Hepatocyte (in vitro differentiated cells): ENCODE data around the gene GPD1L.

Experiments
- CTCF ChIP-seq: fragments of 200-600 bp; sonication (generic); IDR thresholded peaks from 2 replicates; pipeline ENCODE4 v1.5.1; 2016; ENCODE audit warnings: antibody characterized with exemption, mild to moderate bottlenecking; ENCODE audit not compliant: poor library complexity
- EZH2 ChIP-seq: fragments of 200-600 bp; sonication (generic); IDR thresholded peaks from 2 replicates; pipeline ENCODE4 v1.6.1; 2016; ENCODE audit warnings: antibody characterized with exemption, mild to moderate bottlenecking, borderline replicate concordance
- EZH2phosphoT487 ChIP-seq: fragments of 200-600 bp; sonication (generic); IDR thresholded peaks from one replicate; pipeline ENCODE4 v1.6.1; 2018; ENCODE audit warnings: antibody characterized with exemption, mild to moderate bottlenecking, low read depth, moderate library complexity; ENCODE audit not compliant: unreplicated experiment, severe bottlenecking

- no peak for TF ChIP-seq EZH2
- TF ChIP-seq CTCF = no peak
- TF ChIP-seq EZH2phosphoT487 = no peak
Observed at GRCh38 chr3:32216172-32216783, 109.9 kb downstream of the GPD1L start.
